Nephron (organoid): ENCODE measurements around the gene AIG1.
"Not testable (repeated sequence)": the region's sequence is repeated elsewhere in the genome, so short reads cannot be mapped to it uniquely, and the experiment has no call there.

Experiments
- H3K27ac Mint-ChIP-seq, 3 experiments: 2 replicates each; pipeline ENCODE4 v1.8.0; 2020; ENCODE audit warnings: mixed read lengths in 3 of 3, mild to moderate bottlenecking in 2 of 3, moderate library complexity in 1 of 3
- H3K27me3 Mint-ChIP-seq: 2 replicates; pipeline ENCODE4 v1.8.0; 2021; ENCODE audit warnings: low read depth, mild to moderate bottlenecking, moderate library complexity, mixed read lengths
- H3K36me3 Mint-ChIP-seq: 2 replicates; pipeline ENCODE4 v1.8.0; 2020; ENCODE audit warnings: low read depth, mixed read lengths
- H3K4me1 Mint-ChIP-seq: 2 replicates; pipeline ENCODE4 v1.8.0; 2020; ENCODE audit warnings: mixed read lengths
- H3K4me3 Mint-ChIP-seq, 3 experiments: 2 replicates each; pipeline ENCODE4 v1.8.0; 2020; ENCODE audit warnings: mild to moderate bottlenecking in 3 of 3, mixed read lengths in 3 of 3, moderate library complexity in 2 of 3
- H3K9me3 Mint-ChIP-seq: 2 replicates; pipeline ENCODE4 v1.8.0; 2020; ENCODE audit warnings: mixed read lengths
- CTCF ChIP-seq, 3 experiments: fragments of 200-600 bp; sonication (generic); IDR thresholded peaks; one replicate each; pipeline ENCODE4 v1.5.0; 2021; ENCODE audit warnings: antibody characterized with exemption in 3 of 3; ENCODE audit not compliant: unreplicated experiment in 3 of 3

The AIG1 gene

GRCh38 chr6:143139239-143139784 lies 78.6 kb downstream of the AIG1 start:
- TF ChIP-seq CTCF (IDR thresholded peaks at IDR 0.05; ENCODE audit: unreplicated experiment in 3 of 3) = no peak
- H3K4me1 Mint-ChIP-seq = no peaks in the 10 kb centered on the region
- H3K36me3 Mint-ChIP-seq = peaks cover 21% of the 10 kb centered on the region
- no peaks in the 10 kb centered on the region for H3K9me3 Mint-ChIP-seq
- H3K27ac Mint-ChIP-seq = no peak overlapping the region
- no peak overlapping the region for H3K4me3 Mint-ChIP-seq
- H3K27me3 Mint-ChIP-seq = no peaks in the 10 kb centered on the region

- peaks cover 21% of the 10 kb centered on the region for H3K36me3 Mint-ChIP-seq
- H3K4me1 Mint-ChIP-seq, H3K9me3 Mint-ChIP-seq, H3K4me3 Mint-ChIP-seq, H3K27ac Mint-ChIP-seq, H3K27me3 Mint-ChIP-seq: not testable (repeated sequence)
These were observed 79.2 kb downstream of the AIG1 start for GRCh38 chr6:143139884-143140283.

GRCh38 chr6:143140767-143141166 lies 80.1 kb downstream of the AIG1 start:
- Mint-ChIP-seq H3K4me3 (no peak overlapping the region), H3K9me3 (no peaks in the 10 kb centered on the region), H3K27me3 (no peaks in the 10 kb centered on the region), H3K4me1 (no peaks in the 10 kb centered on the region), H3K27ac (no peak overlapping the region), H3K36me3 (peaks cover 21% of the 10 kb centered on the region)
- TF ChIP-seq CTCF (IDR thresholded peaks at IDR 0.05; ENCODE audit: unreplicated experiment in 3 of 3) = no peak

- Mint-ChIP-seq H3K27ac (no peak overlapping the region), H3K36me3 (peaks cover 21% of the 10 kb centered on the region), H3K4me3 (no peak overlapping the region), H3K9me3 (no peaks in the 10 kb centered on the region), H3K4me1 (no peaks in the 10 kb centered on the region), H3K27me3 (no peaks in the 10 kb centered on the region)
- no peak for TF ChIP-seq CTCF (IDR thresholded peaks at IDR 0.05; ENCODE audit: unreplicated experiment in 3 of 3)
These were observed 80.8 kb downstream of the AIG1 start for GRCh38 chr6:143141442-143141841.

- H3K27me3 Mint-ChIP-seq = no peaks in the 10 kb centered on the region
- no peak overlapping the region for H3K4me3 Mint-ChIP-seq
- H3K4me1 Mint-ChIP-seq = no peaks in the 10 kb centered on the region
- no peak overlapping the region for H3K27ac Mint-ChIP-seq
- H3K36me3 Mint-ChIP-seq = no peaks in the 10 kb centered on the region
- TF ChIP-seq CTCF (IDR thresholded peaks at IDR 0.05; ENCODE audit: unreplicated experiment in 3 of 3) = no peak
- no peaks in the 10 kb centered on the region for H3K9me3 Mint-ChIP-seq
These were observed 85.6 kb downstream of the AIG1 start for GRCh38 chr6:143146186-143146851.

GRCh38 chr6:143149771-143150170 lies 89.1 kb downstream of the AIG1 start:
- H3K9me3 Mint-ChIP-seq = no peaks in the 10 kb centered on the region
- TF ChIP-seq CTCF (IDR thresholded peaks at IDR 0.05; ENCODE audit: unreplicated experiment in 3 of 3) = no peak
- H3K4me1 Mint-ChIP-seq = no peaks in the 10 kb centered on the region
- H3K27me3 Mint-ChIP-seq = no peaks in the 10 kb centered on the region
- no peak overlapping the region for H3K27ac Mint-ChIP-seq
- H3K36me3 Mint-ChIP-seq = no peaks in the 10 kb centered on the region
- H3K4me3 Mint-ChIP-seq = no peak overlapping the region
